Right cardiac atrium (tissue), 5 donors: ENCODE measurements around the gene TNNC1. TPM values are rescaled to one million over a fixed set of nuclear protein-coding genes. Genes with fewer than 3 reads are reported as not detected.

Experiments used
- ATAC-seq, 2 donors: fragments of 200-7000 bp; cut with Tn5 transposase; one replicate each; pipeline versions ENCODE4 v1.8.0 to v1.9.1; 2020; ENCODE audit warnings: moderate library complexity in 2 of 2, mild to moderate bottlenecking in 1 of 2
- DNase-seq, 3 donors: peaks; one replicate each; pipeline ENCODE4 v3.0.0-alpha.2; 2020
- H3K27ac ChIP-seq: one replicate; pipeline ENCODE4 v1.5.1; 2013; ENCODE audit warnings: mild to moderate bottlenecking, low read length, control low read depth, moderate library complexity
- H3K27me3 ChIP-seq: one replicate; pipeline ENCODE4 v1.6.1; 2013; ENCODE audit not compliant: control insufficient read depth, insufficient read depth
- H3K4me1 ChIP-seq: one replicate; pipeline ENCODE4 v1.6.1; 2013; ENCODE audit warnings: low read length; ENCODE audit not compliant: control insufficient read depth, insufficient read depth
- H3K4me3 ChIP-seq: one replicate; pipeline ENCODE4 v1.5.1; 2013; ENCODE audit warnings: low read length, control low read depth
- H3K9me3 ChIP-seq: one replicate; pipeline ENCODE4 v1.6.1; 2013; ENCODE audit warnings: low read length; ENCODE audit not compliant: control insufficient read depth
- WGBS: extraction: QIAGEN DNeasy Blood & Tissue Kit; methylation state at CpG from one replicate; pipeline ENCODE4 v1.1.7; 2013; 5-methylcytosine and 5-hydroxymethylcytosine counted together
- intact Hi-C, 4 donors: fragments of 100-400 bp; cut with DNase I; formaldehyde crosslinking; loops; one replicate each; pipeline versions ENCODE4 v1.11.0 to v1.14.0; 2022 to 2023
- long read RNA-seq, 4 donors: library from polyadenylated mRNA; unstranded; transcript quantifications; one replicate each; pipeline ENCODE4 v2.0.0, GENCODE V29; 2020 to 2021
- polyA plus RNA-seq: library from polyadenylated mRNA; stranded (reverse); fragments of 200-250 nt; gene quantifications from one replicate; pipeline ENCODE4 v1.2.3, GENCODE V29; 2013
- total RNA-seq, 4 donors: library from RNA; stranded (reverse); fragmentation: NEBNext Ultra II Directional; extraction: Animal tissue kit (Norgen Biotek cat#: 25700); gene quantifications; one replicate each; pipeline ENCODE4 v1.2.1, GENCODE V29; 2021
- donor health status: healthy with polysubstance abuse.
- donor health status: DM: no; HTN: yes; CAD: no.
- donor health status: DM: no; HTN: no; CAD: no.
- donor health status: DM: no; HTN: yes; CAD: no; lungs with severe emphysema.
- donor health status: DM: yes; HTN: yes; CAD: no.

The TNNC1 gene
- total RNA-seq (1,000 to 10,000 TPM; 2,349 to 3,477 (median 2,851) TPM), polyA plus RNA-seq (6,305 TPM)
- long read RNA-seq, donor 1, transcript TNNC1-201 (6 exons, 714 nt), result major isoform, 611 of 662 reads
- long read RNA-seq, donor 1, partial matches to known transcripts, result 42 of 662 reads
- long read RNA-seq, donor 1, other reads (novel, unspliced or antisense), result 9 of 662 reads
- long read RNA-seq, donor 2, transcript TNNC1-201 (6 exons, 714 nt), result major isoform, 1,571 of 1,731 reads
- long read RNA-seq, donor 2, partial matches to known transcripts, result 131 of 1,731 reads
- long read RNA-seq, donor 2, other reads (novel, unspliced or antisense), result 29 of 1,731 reads
- long read RNA-seq, donor 3, transcript TNNC1-201 (6 exons, 714 nt), result major isoform, 951 of 1,074 reads
- long read RNA-seq, donor 3, partial matches to known transcripts, result 98 of 1,074 reads
- long read RNA-seq, donor 3, other reads (novel, unspliced or antisense), result 25 of 1,074 reads
- long read RNA-seq, donor 4, transcript TNNC1-201 (6 exons, 714 nt), result major isoform, 1,108 of 1,221 reads
- long read RNA-seq, donor 4, partial matches to known transcripts, result 94 of 1,221 reads
- long read RNA-seq, donor 4, other reads (novel, unspliced or antisense), result 19 of 1,221 reads

DNA sequence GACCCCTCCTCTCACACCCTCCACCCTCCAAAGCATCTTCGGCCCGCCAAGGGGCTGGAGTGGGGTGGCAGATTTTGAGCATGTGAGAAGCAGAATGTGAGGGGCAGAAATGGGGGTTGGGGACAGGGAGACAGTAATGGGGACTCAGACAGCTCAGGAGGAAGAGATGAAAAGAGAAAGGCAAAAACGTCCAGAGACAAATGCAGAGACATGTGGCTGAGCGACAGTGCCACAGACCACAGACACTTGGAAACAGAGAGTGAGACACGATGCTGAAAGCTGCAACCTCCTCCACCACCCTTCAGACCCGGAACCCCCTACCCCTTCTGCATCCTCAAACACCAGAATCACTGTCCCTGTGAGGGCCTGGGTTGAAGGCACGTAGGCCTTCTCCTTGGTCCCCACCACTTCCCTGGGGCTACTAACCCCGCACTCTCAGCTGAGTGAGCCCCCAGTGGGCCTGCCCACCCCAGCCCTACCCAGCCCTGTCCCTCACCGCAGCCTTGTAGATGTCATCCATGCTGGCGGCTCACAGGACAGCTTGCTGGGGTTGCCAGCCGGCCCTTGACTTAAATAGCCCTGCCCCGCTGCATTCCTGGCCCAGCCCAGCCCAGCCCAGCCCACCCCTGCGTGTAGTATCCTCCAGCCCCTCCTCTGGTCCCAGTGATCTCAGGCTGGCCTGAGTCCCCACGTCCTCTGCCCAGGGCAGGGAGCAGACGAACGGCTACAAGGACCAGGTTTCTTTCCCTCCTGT lies at the start of gene TNNC1:
TSS of gene TNNC1 (minus strand) at position 546 of the 754 bp plus-strand sequence. CDS start at position 520, 26 bp downstream.
- no peaks in the 10 kb centered on the region for H3K27me3 ChIP-seq
- DNase-seq, result peak; percentile 59 to 85 (median 79)
- 47% methylated on average over 16 of the region's 16 CpGs for WGBS
- H3K4me1 ChIP-seq, result peaks cover 9% of the 10 kb centered on the region
- peak within 1 kb of the TSS; percentile 85 for H3K4me3 ChIP-seq
- H3K27ac ChIP-seq, result peak within 1 kb of the TSS; percentile 95
- no peaks in the 10 kb centered on the region for H3K9me3 ChIP-seq
- peak; percentile 38 to 49 for ATAC-seq
- intact Hi-C loops, result no loop called here

DNA sequence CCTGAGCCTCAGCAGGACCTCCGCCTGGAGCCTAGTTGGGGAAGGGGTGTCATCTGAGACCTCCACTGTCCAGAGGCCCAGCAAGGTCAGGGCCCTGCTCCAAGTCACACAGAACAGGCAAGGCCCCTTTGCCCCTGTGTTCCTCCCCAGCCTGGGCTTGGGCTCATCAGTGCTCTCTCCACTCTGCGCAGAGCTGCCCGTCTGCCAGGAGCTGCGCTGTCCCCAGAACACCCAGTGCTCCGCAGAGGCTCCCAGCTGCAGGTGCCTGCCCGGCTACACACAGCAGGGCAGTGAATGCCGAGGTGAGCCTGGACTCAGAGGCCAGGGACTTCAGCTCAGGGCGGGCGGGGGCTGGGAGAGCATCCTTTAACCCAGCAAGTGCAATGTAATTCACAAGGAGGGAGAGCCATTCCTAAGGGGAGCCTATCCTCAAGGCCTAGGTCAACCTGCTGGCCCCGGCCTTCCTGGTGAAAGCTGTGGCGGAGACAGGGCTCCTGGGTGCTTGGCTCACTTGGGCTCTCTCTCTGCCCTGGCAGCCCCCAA lies 49.0 kb upstream of the TNNC1 start:
- no peaks in the 10 kb centered on the region for H3K9me3 ChIP-seq
- intact Hi-C loops, result no loop called here
- no peaks in the 10 kb centered on the region for H3K27me3 ChIP-seq
- no peak for DNase-seq
- no peak overlapping the region for H3K27ac ChIP-seq
- H3K4me3 ChIP-seq, result no peak overlapping the region
- no peak for ATAC-seq
- H3K4me1 ChIP-seq, result no peaks in the 10 kb centered on the region
- WGBS, result 92% methylated on average over 11 of the region's 11 CpGs

- intact Hi-C loops, result no loop called here
Measured at GRCh38 chr3:52502001-52502400, 48.2 kb upstream of the TNNC1 start.

DNA sequence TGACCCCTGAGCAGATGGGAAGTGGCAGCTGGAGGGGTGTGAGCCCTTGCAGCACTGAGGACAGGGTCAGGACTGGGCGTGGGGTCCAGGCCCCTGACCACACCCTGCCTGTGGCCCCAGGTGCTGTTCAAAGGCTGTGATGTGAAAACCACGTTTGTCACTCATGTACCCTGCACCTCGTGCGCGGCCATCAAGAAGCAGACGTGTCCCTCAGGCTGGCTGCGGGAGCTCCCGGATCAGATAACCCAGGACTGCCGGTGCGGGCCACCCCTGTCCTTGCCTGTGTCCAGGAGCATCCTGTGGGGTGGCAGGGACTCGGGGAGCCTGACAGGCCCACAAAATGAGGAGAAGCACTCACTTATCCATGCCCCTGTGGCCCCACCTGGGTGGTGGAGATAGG lies 47.2 kb upstream of the TNNC1 start:
- Histone ChIP-seq H3K27ac (no peak overlapping the region), H3K4me3 (no peak overlapping the region), H3K9me3 (no peaks in the 10 kb centered on the region), H3K4me1 (peaks cover under 1% of the 10 kb centered on the region), H3K27me3 (no peaks in the 10 kb centered on the region)
- no peak for DNase-seq
- ATAC-seq, result no peak
- WGBS, result 83% methylated on average over 11 of the region's 11 CpGs
- intact Hi-C loops, result no loop called here

More at GRCh38 chr3:52502001-52502400, 48.2 kb upstream of the TNNC1 start:
- H3K27ac ChIP-seq, result no peak overlapping the region
- DNase-seq (no peak), ATAC-seq (no peak)
- no peaks in the 10 kb centered on the region for H3K9me3 ChIP-seq
- 91% methylated on average over 11 of the region's 11 CpGs for WGBS
- no peaks in the 10 kb centered on the region for H3K4me1 ChIP-seq
- no peak overlapping the region for H3K4me3 ChIP-seq
- H3K27me3 ChIP-seq, result no peaks in the 10 kb centered on the region

DNA sequence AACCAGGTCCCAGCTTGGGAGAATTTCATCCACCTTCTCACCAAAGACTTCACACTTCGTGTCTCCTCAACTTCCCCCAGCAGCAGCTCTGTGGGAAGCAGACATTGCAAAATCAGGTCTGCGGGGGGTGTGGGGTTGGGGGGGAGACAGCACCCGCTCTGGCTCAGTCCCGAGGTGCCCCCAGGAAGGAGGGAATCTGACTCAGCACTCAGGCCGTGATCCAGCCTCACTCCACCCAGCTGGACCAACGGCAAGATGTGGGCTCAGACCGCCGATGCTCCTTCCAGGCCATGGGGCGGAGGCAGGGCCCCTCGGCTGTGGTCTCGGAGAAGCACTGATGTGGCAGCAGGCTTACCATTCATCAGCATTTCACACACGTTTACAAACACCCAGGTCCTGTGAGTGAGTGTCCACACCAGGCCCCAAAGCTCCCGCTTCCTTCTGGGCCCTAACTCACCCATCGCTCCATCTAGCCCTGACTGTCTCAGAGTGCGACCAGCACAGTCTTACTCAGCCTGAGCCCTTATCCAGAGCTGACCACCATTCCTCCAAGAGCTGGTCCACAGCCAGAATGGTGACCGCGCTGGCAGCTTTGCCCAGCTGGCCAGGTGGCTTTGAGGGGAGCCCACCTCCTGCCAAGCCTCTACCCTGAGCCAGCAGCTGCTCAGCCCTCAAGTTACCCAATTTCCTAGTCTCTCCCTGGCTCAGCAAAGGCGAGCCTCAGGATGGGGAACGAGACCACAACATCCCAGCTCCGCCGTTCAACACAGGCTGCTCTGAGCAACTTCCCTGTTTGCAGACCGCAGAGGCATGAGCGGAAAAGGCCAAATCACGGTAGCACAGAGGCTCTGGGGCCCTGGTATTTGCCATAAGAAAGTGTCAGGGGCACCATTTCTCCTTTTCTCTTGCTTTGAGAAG lies 44.6 kb upstream of the TNNC1 start:
- intact Hi-C loops, result no loop called here
- H3K27me3 ChIP-seq, result no peaks in the 10 kb centered on the region
- no peak overlapping the region for H3K4me3 ChIP-seq
- WGBS, result 68% methylated on average over 24 of the region's 24 CpGs
- ATAC-seq (peak; percentile 1 to 7), DNase-seq (peak; percentile 71 to 82 (median 80))
- peaks cover 5% of the 10 kb centered on the region for H3K4me1 ChIP-seq
- H3K9me3 ChIP-seq, result no peaks in the 10 kb centered on the region
- H3K27ac ChIP-seq, result no peak overlapping the region

GRCh38 chr3:52495777-52496602 lies 42.1 kb upstream of the TNNC1 start:
- peaks cover 5% of the 10 kb centered on the region for H3K4me1 ChIP-seq
- H3K4me3 ChIP-seq, result peak overlapping the region; percentile 1
- peak in 2 of 3 donors; percentile 65 to 70 for DNase-seq
- WGBS, result 52% methylated on average over 16 of the region's 16 CpGs
- H3K27ac ChIP-seq, result peak overlapping the region; percentile 25
- H3K9me3 ChIP-seq, result no peaks in the 10 kb centered on the region
- no peaks in the 10 kb centered on the region for H3K27me3 ChIP-seq
- intact Hi-C loops, result no loop called here
- peak; percentile 35 to 74 for ATAC-seq

GRCh38 chr3:52494886-52495495 lies 41.1 kb upstream of the TNNC1 start, which contains the start of gene STAB1:
STAB1 (plus strand) TSS chr3:52495338; CDS start chr3:52495414, 76 bp downstream.
- DNase-seq, result peak; percentile 83 to 91 (median 90)
- Histone ChIP-seq H3K9me3 (no peaks in the 10 kb centered on the region), H3K27ac (peak within 1 kb of the TSS; percentile 25), H3K4me3 (peak within 1 kb of the TSS; percentile 1), H3K4me1 (peaks cover 6% of the 10 kb centered on the region), H3K27me3 (no peaks in the 10 kb centered on the region)
- WGBS, result 41% methylated on average over 25 of the region's 25 CpGs
- intact Hi-C loops, result no loop called here
- ATAC-seq, result peak; percentile 73 to 85

DNA sequence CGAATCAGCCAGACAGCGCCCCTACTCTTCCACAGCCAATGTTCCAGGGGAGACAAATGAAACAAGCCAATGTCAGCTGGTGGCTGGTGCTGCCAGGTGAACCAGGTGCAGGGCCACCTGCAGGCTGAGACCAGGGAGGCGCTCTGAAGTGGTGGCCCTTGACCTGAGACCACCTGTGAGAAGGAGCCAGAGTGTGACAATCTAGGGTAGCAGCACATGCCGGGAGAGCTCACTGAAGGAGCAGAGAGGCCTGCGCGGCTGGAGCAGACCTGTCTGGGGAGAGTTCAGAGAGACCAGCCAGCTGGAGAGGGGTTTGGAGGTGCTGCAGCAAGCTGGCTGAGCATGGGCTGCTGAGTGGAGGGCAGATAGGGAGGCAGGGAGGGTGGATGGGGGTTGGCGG lies 40.6 kb upstream of the TNNC1 start:
- intact Hi-C loops, result no loop called here

GRCh38 chr3:52493232-52494017 lies 39.6 kb upstream of the TNNC1 start:
- intact Hi-C loops, result no loop called here
- Histone ChIP-seq H3K27me3 (no peaks in the 10 kb centered on the region), H3K4me1 (peaks cover 7% of the 10 kb centered on the region), H3K27ac (no peak overlapping the region), H3K9me3 (no peaks in the 10 kb centered on the region), H3K4me3 (no peak overlapping the region)
- no peak for ATAC-seq
- 92% methylated on average over 7 of the region's 7 CpGs for WGBS
- no peak for DNase-seq

More for the DNA sequence above, 40.6 kb upstream of the TNNC1 start:
- ATAC-seq (no peak), DNase-seq (no peak)
- H3K4me3 ChIP-seq, result no peak overlapping the region
- no peaks in the 10 kb centered on the region for H3K27me3 ChIP-seq
- peaks cover 7% of the 10 kb centered on the region for H3K4me1 ChIP-seq
- 74% methylated on average over 7 of the region's 7 CpGs for WGBS
- H3K27ac ChIP-seq, result peak overlapping the region; percentile 3
- H3K9me3 ChIP-seq, result no peaks in the 10 kb centered on the region
